HG03108 (cell line): ENCODE results near the gene MINDY2.
"Not testable (repeated sequence)": the region's sequence is repeated elsewhere in the genome, so short reads cannot be mapped to it uniquely, and the experiment has no call there.

Experiments used
- ATAC-seq: cut with Tn5 transposase; IDR thresholded peaks from one replicate; pipeline ENCODE4 v1.9.1; 2021; ENCODE audit warnings: moderate library complexity; ENCODE audit not compliant: unreplicated experiment

The MINDY2 gene

DNA sequence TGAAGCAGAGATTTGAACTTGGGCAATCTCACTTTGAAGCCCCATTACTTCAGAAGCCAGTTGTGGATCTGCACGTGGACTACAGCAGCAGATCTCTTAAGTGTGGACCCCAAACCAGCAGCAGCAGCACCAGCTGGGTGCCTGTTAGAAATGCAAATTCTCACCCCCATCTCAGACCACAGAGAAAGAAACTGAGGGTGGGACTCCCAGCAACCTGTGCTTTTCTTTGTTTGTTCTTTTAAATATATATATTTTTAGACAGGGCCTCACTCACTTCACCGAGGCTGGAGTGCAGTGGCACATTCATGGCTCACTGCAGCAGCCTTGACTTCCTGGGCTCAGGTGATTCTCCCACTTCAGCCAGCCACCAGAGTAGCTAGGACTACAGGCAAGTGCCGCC, 109.2 kb downstream of the MINDY2 start:
- ATAC-seq: no peak

DNA sequence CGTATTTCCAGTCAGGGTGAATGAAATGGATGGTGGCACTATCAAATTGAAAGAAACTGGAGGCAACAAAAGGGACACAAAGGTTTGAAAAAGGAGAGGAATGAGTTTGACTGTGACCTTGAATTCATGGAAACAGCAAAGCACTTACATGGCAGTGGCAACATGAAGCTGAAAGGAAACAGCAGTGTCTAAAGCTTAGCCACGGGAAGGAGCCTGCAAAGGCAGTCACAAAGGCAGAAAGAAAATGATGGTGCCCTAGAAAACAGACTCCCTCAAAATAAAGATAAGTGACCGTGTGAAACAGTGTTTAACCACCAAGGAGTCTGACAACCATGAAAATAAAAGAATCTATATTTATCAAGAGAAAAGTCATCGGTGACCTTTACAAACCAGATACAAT, 111.1 kb downstream of the MINDY2 start:
- ATAC-seq: no peak

DNA sequence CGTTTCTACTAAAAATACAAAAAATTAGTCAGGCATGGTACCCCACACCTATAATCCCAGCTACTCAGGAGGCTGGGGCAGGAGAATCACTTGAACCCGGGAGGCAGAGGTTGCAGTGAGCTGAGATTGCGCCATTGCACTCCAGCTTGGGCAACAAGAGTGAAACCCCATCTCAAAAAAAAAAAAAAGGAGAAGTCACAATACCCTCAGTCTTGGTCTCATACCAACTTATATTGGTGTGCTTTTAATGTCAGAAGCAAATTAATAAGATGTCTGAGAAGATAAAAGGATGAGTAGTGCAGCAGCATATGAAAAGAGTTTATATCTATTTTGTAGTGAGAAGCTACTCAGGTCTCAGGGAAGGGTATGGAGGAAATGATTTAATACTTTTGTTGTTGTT, 112.8 kb downstream of the MINDY2 start:
- ATAC-seq: not testable (repeated sequence)

DNA sequence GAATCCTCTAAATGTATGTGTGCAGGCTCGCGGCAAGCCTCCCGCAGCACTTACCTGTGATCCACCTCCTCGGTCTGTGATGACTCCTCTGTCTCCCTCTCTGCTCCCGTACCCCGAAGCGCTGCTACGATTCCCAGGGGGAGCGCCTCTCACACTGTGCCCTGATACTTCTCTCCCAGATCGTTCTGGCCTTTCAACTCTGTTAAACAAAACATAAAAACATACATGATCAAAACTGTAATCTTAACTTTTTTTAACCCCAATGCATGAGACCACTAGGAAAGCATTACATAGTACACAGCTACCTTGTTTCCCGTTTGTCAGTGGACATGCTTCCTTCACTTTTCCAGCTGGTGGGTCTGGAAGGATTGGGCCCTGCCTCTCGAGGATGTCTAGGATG, 115.8 kb downstream of the MINDY2 start:
- no peak for ATAC-seq

DNA sequence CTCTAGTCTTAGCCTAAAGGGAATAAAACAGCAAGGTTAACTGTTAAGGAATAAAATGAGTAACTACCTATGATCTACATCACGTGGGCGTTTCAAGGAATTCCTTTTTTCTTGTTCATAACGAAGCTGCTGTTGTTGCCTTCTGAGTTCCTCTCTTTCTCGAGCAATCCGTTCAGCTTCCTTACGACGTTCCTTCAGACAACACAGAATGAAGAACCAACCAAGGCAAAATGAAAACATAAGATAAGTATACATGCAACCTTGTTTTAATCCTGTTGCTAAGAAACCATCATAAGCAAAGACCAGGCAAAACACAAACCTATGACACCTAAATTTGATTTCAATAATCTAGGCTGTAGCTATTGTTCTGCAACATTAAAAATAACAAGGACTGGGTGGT, 118.3 kb downstream of the MINDY2 start:
- no peak for ATAC-seq

DNA sequence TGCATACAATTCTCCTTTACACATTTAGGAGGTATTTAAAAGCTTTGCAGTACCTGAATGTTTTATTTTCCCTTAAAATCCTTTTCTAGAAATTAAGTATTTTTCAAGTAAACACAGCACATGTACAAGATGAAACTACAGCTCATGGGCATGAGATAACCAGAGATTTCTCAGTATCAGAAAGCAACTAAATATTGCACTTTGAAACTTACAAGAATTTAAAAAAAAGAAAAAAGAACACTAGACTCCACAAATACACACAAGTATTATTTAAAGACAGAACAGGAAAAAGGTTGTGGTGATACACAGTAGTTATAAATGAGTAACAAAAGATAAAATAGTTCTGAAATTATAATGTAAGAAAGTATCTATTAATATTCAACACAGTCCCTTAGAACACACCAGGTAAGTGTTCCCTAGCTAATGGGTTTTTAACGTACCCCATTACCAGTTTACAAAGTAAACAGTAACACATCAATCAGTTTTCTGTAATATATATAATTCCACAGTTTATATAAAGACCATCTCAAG, 127.1 kb downstream of the MINDY2 start:
- no peak for ATAC-seq

DNA sequence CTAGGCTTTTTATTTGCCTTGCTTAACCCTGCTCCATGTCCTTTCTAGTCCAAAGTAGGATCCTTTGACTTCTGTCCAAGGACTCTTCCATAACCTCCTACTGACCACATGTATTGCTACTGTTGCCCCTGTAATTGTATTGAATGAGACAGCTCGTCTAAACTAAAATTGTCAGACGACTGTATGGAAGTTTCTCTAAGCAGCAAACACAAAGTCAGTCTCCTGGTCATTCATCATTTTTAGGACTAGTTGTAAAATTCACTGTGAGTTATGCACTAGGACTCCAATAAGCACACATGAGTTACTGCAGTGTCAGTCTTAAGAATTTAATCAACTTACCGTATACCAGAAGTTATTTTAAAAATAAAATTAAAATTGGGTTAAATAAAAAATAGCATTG, 129.5 kb downstream of the MINDY2 start:
- ATAC-seq: no peak

DNA sequence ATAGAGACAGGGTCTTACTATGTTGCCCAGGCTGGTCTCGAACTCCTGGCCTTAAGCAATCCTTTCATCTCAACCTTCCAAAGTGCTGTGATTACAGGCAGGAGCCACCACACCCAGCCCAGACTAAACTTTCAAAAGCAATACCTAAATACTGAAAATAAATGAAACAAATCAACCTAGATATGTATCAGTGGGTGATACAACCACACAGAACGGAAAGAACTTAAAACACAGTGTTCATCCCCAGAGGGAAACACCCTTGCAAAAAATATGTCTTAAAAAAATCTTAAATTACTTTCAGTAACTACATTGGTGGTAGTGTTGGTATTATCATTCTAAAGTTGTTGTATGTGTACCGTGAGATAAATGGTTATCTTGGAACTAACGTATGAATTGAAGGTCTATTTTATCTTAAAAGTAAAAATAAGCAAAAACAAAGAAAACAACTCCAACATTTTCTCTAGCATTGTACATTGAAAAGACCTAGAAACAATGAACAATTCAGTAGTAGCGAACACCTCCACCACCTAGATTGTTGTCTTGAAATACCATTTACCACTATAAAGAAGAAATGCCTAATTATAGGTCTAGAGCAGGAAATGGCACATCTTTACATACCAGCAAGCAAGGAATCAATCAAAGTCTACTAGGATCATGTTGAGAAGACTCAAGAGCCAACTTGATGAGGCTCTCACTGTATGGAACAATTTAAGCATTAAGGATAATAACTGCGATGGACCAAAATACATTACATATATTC, 137.6 kb downstream of the MINDY2 start:
- ATAC-seq: no peak

DNA sequence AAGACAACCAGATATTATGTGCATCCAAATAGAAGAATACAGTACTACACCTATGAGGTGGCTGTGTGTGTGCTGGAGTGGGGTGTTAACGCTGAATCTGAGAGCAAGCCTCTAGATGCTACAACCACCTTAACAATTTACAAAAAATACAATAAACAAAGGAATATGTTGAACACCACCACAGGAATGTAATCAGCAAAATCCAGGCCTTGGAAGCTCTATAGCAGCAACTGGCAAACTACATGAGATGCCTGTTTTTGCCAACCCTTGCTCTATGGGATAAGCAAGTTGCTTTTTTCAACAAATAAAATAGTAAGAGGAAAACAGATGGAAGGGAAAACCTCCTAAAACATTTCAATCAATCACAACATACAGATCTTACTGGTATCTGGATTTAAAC, 138.5 kb downstream of the MINDY2 start:
- no peak for ATAC-seq

DNA sequence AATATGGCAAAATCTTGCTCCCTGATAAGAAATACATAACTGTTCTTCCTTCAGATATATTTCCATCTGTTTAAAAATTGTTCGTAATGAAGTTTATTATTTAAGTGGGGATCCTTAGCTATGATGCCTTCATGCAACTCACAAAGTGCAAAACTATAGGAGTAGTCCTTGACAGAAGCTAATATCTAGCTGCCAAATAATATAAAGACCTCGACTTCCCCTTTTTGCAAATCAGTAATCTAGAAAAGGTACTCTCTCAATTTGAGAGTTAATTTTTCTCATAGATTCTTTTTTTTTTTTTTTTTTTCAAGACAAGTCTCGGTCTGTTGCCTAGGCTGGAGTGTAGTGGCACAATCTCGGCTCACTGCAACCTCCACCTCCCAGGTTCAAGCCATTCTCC, 139.4 kb downstream of the MINDY2 start:
- no peak for ATAC-seq
